ENCODE data around the gene BCAP29. TPM values are rescaled to one million over a fixed set of nuclear protein-coding genes. Genes with fewer than 3 reads are reported as not detected.
"Not testable (repeated sequence)": the region's sequence is repeated elsewhere in the genome, so short reads cannot be mapped to it uniquely, and the experiment has no call there.

BCAP29 gene
- total RNA-seq, 1 donor from 2014 or later: 62.2 TPM

DNA sequence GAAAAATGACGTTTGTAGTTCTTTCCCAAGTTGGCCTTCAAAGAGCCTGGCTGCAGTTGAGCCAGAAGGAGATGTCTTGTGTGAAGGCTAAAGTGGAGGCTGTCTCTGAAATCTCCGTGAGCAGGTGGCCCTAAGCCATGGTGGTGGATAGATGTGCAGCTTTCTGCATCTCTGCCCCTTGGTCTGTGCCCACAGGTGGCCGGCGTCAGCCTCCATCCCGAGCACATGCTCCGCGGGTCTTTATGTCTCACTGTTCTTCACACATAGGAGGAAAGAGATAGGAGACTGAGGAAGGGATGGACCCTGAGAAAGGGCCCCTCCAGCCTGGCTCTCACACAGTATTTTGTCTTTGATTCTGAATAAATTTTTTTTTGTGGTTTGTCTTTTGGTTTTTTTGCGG, 50.3 kb downstream of the BCAP29 start:
- no peak for DNase-seq (ENCODE audit: low read depth)
- H3K4me3 ChIP-seq (ENCODE audit: low read depth, low read length): no peak overlapping the region
- H3K36me3 ChIP-seq (ENCODE audit: control insufficient read depth, insufficient read depth, low read length): no peaks in the 10 kb centered on the region
- no peaks in the 10 kb centered on the region for H3K27me3 ChIP-seq (ENCODE audit: control insufficient read depth, insufficient read depth, low read length)
- TF ChIP-seq, protein P1, sequence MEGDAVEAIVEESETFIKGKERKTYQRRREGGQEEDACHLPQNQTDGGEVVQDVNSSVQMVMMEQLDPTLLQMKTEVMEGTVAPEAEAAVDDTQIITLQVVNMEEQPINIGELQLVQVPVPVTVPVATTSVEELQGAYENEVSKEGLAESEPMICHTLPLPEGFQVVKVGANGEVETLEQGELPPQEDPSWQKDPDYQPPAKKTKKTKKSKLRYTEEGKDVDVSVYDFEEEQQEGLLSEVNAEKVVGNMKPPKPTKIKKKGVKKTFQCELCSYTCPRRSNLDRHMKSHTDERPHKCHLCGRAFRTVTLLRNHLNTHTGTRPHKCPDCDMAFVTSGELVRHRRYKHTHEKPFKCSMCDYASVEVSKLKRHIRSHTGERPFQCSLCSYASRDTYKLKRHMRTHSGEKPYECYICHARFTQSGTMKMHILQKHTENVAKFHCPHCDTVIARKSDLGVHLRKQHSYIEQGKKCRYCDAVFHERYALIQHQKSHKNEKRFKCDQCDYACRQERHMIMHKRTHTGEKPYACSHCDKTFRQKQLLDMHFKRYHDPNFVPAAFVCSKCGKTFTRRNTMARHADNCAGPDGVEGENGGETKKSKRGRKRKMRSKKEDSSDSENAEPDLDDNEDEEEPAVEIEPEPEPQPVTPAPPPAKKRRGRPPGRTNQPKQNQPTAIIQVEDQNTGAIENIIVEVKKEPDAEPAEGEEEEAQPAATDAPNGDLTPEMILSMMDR (IDR thresholded peaks at IDR 0.05; ENCODE audit: insufficient read depth, low read length, poor library complexity, severe bottlenecking): no peak

DNA sequence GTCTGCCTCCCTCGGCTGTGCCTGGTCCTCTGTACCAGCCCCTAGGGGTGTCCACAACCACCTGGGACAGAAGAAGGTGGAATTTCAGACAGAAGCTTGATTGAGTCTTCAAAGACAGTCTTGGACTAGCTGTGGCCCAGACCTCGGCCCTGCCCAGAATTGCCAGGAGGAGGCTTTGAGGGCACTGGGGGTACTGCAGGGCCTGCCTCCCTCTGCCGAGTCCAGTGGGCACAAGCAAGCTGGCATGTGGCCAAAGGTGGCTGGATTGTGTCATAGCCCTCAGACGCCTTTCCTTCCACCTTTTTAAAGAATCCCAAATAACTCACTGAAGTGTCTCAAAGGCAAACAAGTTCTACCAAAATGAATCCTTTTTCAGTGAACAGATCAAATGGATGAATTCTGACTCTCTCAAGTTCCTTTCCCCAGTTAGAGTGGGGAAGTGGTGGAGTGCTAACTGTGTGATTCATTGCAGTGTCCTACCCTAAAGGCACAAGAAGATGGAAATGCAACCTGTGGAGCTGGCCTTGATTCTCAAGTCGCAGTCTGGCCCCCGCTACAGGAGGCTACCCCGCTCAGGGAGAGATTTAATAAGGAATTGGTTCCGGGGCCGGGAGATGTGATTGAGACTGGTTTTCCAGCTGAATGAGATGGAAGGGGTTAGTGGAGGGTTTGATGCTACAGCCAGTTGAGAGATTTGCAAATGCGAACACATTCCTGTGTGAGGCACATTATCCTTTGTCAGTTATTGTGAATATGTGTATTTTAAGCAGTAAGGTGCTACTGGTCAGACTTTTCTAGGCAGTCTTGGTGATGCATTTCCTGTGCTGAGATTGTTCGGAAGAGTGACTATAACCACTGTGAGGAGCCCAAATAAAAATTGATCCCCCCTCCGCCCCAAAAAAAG, 51.8 kb downstream of the BCAP29 start:
- TF ChIP-seq, protein P1 (IDR thresholded peaks at IDR 0.05; ENCODE audit: insufficient read depth, low read length, poor library complexity, severe bottlenecking): no peak
- Histone ChIP-seq H3K27me3 (ENCODE audit: control insufficient read depth, insufficient read depth, low read length) (no peaks in the 10 kb centered on the region), H3K4me3 (ENCODE audit: low read depth, low read length) (no peak overlapping the region), H3K36me3 (ENCODE audit: control insufficient read depth, insufficient read depth, low read length) (no peaks in the 10 kb centered on the region)
- DNase-seq (ENCODE audit: low read depth): no peak

DNA sequence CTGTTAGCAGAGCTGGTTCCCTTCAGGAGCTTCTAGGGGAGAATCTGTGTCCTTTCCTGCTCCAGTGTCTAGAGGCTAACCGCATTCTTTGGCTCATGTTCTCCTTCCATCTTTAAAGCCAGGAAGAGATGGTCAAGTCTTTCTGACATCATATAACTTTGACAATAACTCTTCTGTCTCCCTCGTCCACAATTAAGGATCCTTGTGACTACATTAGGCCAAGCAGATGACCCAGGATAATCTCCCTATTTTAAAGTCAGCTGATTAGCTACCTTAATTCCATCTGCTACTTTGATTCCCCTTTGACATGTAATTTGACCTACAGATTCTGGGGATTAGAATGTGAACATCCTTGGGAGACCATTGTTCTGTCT, 52.4 kb downstream of the BCAP29 start:
- H3K36me3 ChIP-seq (ENCODE audit: control insufficient read depth, insufficient read depth, low read length): no peaks in the 10 kb centered on the region
- TF ChIP-seq, protein P1 (IDR thresholded peaks at IDR 0.05; ENCODE audit: insufficient read depth, low read length, poor library complexity, severe bottlenecking): no peak
- no peak for DNase-seq (ENCODE audit: low read depth)

DNA sequence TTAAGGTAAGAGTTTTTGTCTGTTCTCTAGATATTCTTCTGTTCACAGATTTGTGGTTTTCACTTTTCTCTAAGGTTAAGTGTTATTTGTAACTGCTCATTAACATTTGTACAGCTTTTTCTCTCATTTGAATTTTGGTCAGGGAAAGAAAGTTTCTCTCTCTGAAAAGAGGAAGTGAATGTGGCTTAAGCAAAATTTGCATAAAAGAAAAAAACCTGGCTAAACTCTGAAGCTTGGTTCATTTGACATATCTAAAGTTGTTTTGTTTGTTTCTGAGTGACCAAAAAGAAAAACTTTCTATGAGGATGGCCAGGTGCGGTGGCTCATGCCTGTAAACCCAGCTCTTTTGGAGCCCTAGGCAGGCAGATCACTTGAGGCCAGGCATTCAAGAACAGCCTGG, 58.5 kb downstream of the BCAP29 start:
- H3K36me3 ChIP-seq (ENCODE audit: control insufficient read depth, insufficient read depth, low read length): no peaks in the 10 kb centered on the region
- H3K27me3 ChIP-seq (ENCODE audit: control insufficient read depth, insufficient read depth, low read length): no peaks in the 10 kb centered on the region
- H3K4me3 ChIP-seq (ENCODE audit: low read depth, low read length): no peak overlapping the region
- TF ChIP-seq, protein P1 (IDR thresholded peaks at IDR 0.05; ENCODE audit: insufficient read depth, low read length, poor library complexity, severe bottlenecking): no peak
- DNase-seq (ENCODE audit: low read depth): no peak

More for the DNA sequence above, 52.4 kb downstream of the BCAP29 start:
- H3K27me3 ChIP-seq (ENCODE audit: control insufficient read depth, insufficient read depth, low read length): no peaks in the 10 kb centered on the region
- no peak overlapping the region for H3K4me3 ChIP-seq (ENCODE audit: low read depth, low read length)

DNA sequence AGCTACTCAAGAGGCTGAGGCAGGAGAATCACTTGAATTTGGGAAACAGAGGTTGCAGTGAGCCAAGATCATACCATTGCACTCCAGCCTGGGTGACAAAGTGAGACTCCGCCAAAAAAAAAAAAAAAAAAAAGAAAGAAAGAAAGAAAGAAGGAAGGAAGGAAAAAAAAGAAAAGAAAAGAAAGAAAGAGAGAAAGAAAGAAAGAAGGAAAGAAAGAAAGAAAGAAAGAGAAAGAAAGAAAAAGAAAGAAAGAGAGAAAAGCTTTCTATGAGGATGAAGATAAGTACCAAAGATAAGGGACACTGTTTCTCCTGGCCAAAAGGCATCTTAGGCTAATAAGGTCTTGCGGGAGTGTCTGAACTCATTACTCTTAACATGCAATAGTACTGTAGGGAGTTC, 59.0 kb downstream of the BCAP29 start:
- not testable (repeated sequence) for H3K27me3 ChIP-seq (ENCODE audit: control insufficient read depth, insufficient read depth, low read length); H3K4me3 ChIP-seq (ENCODE audit: low read depth, low read length); H3K36me3 ChIP-seq (ENCODE audit: control insufficient read depth, insufficient read depth, low read length); DNase-seq (ENCODE audit: low read depth)

DNA sequence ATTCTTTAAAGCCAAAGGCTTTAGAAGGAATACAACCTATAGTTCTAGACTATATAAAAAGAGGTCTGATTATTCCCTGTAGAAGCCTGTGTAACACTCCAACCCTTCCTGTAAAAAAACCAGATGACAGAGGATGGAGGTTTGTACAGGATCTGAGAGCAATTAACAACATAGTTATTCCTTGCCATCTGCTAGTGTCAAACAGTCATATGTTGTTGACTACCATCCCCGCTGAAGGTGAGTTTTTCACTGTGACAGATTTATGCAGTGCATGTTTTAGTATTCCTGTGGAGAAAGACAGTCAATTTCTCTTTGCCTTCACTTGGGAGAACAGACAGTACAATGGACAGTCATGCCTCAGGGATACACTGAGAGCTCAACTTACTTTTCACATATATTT, 61.6 kb downstream of the BCAP29 start:
- Histone ChIP-seq H3K27me3 (ENCODE audit: control insufficient read depth, insufficient read depth, low read length) (no peaks in the 10 kb centered on the region), H3K4me3 (ENCODE audit: low read depth, low read length) (no peak overlapping the region), H3K36me3 (ENCODE audit: control insufficient read depth, insufficient read depth, low read length) (no peaks in the 10 kb centered on the region)
- TF ChIP-seq, protein P1 (IDR thresholded peaks at IDR 0.05; ENCODE audit: insufficient read depth, low read length, poor library complexity, severe bottlenecking): no peak
- no peak for DNase-seq (ENCODE audit: low read depth)
